Activated naive CD4-positive, alpha-beta T cell treated with anti-CD3 and anti-CD28 coated beads, Interleukin-2, amount 50 U/mL, for 72 hours (primary cell): Measurements from ENCODE around the gene COG3. TPM values are rescaled to one million over a fixed set of nuclear protein-coding genes. Genes with fewer than 3 reads are reported as not detected.
"Not testable (repeated sequence)": the region's sequence is repeated elsewhere in the genome, so short reads cannot be mapped to it uniquely, and the experiment has no call there.

Experiments used
- ATAC-seq, 2 donors: fragments of 150-1000 bp; cut with Tn5 transposase; 2 replicates each; pipeline ENCODE4 v1.10.0; 2021; ENCODE audit warnings: mild to moderate bottlenecking in 2 of 2, moderate library complexity in 2 of 2
- DNase-seq, 2 donors: peaks; one replicate each; pipeline ENCODE4 v3.0.0; 2021 to 2022; ENCODE audit warnings: low spot score in 2 of 2
- H3K27ac Mint-ChIP-seq, 2 donors: one replicate each; pipeline ENCODE4 v1.8.0; 2022; ENCODE audit warnings: mild to moderate bottlenecking in 2 of 2, mixed read lengths in 2 of 2
- H3K36me3 Mint-ChIP-seq, 2 donors: one replicate each; pipeline ENCODE4 v1.8.0; 2022; ENCODE audit warnings: mixed read lengths in 2 of 2
- H3K9me3 Mint-ChIP-seq, 2 donors: one replicate each; pipeline ENCODE4 v1.8.0; 2022; ENCODE audit warnings: mixed read lengths in 2 of 2
- total RNA-seq, 2 donors: library from RNA; stranded (reverse); gene quantifications; one replicate each; pipeline ENCODE4 v1.2.3, GENCODE V29; 2022

The COG3 gene
- 10 to 100 TPM; 18.6 to 20.6 TPM for total RNA-seq

DNA sequence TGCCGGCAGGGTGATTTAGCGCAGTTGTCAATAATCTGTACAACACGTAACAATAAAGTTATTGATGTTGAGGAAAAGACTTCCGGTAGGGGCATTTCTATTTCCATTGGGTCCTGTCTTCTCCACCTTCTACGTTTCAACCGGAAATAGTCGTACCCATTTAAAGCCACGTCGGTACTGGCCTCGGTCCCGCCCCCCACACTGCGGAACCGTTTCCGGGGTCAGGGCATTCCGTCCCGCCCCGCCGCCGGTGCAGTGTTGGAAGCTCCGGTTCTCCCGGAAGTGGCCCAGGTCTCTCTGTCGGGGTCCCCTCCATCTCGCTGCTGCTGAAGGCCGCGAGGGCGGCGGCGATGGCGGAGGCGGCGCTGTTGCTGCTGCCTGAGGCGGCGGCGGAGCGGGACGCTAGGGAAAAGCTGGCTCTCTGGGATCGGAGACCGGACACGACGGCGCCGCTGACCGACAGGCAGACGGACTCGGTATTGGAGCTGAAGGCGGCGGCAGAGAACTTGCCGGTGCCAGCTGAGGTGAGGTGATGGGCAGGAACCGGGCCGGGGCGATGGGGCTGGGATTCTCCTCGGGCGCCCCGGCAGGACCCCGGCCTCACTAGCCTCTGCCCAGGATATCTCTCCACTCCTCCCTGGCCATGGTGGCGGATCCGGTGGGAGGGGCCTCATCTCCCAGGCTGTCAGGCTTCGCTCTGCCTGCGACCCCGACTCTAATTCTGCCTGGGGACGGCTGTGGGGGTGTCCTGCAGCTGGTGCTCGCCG is at the start of gene COG3:
Gene COG3, plus strand, starts transcription at position 253 of the 767 bp plus-strand sequence. Its CDS starts 98 bp downstream, at position 351.
- H3K9me3 Mint-ChIP-seq = no peaks in the 10 kb centered on the region

GRCh38 chr13:45415112-45415511 is 49.6 kb upstream of the COG3 start:
- Mint-ChIP-seq H3K9me3 (no peaks in the 10 kb centered on the region), H3K36me3 (peaks cover 0 to 6% of the 10 kb centered on the region in 2 donors), H3K27ac (no peak overlapping the region)
- DNase-seq (no peak), ATAC-seq (no peak)

More for the DNA sequence above, at the start of gene COG3:
- Mint-ChIP-seq H3K36me3 (peaks cover 17 to 22% of the 10 kb centered on the region in 2 donors), H3K27ac (peak within 1 kb of the TSS; percentile 91 to 98)
- ATAC-seq (peak; percentile 99 to 100), DNase-seq (peak; percentile 92)

DNA sequence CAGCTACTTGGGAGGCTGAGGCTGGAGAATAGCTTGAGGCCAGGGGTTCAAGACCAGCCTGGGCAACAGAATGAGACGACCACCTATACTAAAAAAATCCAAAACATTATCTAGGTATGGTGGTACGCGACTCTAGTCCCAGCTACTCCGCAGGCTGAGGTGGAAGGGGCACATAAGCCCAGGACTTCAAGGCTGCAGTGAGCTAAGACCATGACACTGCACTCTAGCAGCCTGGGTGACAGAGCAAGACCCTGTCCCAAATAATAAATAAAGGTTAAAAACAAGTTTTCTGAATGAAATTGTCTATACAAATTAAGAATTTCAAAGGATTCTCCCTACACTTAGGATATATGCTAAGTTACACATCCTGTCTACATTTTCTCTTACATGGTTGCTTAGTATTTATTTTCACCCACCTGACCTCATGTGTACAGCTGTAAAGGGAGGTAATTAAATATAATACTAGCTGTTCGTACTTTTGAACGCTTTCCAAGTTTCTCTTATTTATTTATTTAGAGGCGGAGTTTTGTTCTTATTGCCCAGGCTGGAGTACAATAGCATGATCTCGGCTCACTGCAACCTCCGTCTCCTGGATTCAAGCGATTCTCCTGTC is 48.1 kb upstream of the COG3 start:
- no peak for DNase-seq
- Mint-ChIP-seq H3K36me3 (peaks cover 0 to 6% of the 10 kb centered on the region in 2 donors), H3K27ac (peak overlapping the region; percentile 89 to 94), H3K9me3 (no peaks in the 10 kb centered on the region)
- ATAC-seq = no peak

- peak; percentile 83 to 88 for DNase-seq
- peak; percentile 90 to 92 for ATAC-seq
- Mint-ChIP-seq H3K36me3 (peaks cover 0 to 6% of the 10 kb centered on the region in 2 donors), H3K9me3 (no peaks in the 10 kb centered on the region), H3K27ac (peak within 1 kb of the TSS; percentile 89 to 94)
These were observed 46.8 kb upstream of the COG3 start, which contains the start of gene SLC25A30 for GRCh38 chr13:45417790-45418534. Gene SLC25A30, minus strand, starts transcription at chr13:45418373. Its CDS starts 6,948 bp downstream, at chr13:45411425.

DNA sequence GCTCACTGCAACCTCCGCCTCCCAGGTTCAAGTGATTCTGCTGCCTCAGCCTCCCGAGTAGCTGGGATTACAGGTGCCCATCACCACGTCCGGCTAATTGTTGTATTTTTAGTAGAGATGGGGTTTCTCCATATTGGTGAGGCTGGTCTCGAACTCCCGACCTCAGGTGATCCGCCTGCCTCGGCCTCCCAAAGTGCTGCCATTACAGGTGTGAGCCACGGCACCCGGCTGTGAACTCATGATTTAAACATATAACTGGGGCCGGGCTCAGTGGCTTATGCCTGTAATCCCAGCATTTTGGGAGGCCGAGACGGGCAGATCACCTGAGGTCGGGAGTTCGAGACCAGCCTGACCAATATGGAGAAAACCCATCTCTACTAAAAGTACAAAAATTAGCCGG is 45.4 kb upstream of the COG3 start:
- not testable (repeated sequence) for H3K36me3 Mint-ChIP-seq, H3K9me3 Mint-ChIP-seq, DNase-seq, H3K27ac Mint-ChIP-seq, ATAC-seq

GRCh38 chr13:45419945-45420344 is 44.8 kb upstream of the COG3 start:
- DNase-seq = no peak
- Mint-ChIP-seq H3K27ac (peak overlapping the region in 1 of 2 donors; percentile 24), H3K9me3 (no peaks in the 10 kb centered on the region)

GRCh38 chr13:45422731-45423292 is 41.9 kb upstream of the COG3 start:
- H3K36me3 Mint-ChIP-seq = no peaks in the 10 kb centered on the region
- no peaks in the 10 kb centered on the region for H3K9me3 Mint-ChIP-seq
- ATAC-seq (peak; percentile 19 to 20), DNase-seq (peak in 1 of 2 donors; percentile 13)
- H3K27ac Mint-ChIP-seq = no peak overlapping the region

More at GRCh38 chr13:45419945-45420344, 44.8 kb upstream of the COG3 start:
- H3K36me3 Mint-ChIP-seq = peaks cover 0 to 6% of the 10 kb centered on the region in 2 donors
- ATAC-seq = no peak

DNA sequence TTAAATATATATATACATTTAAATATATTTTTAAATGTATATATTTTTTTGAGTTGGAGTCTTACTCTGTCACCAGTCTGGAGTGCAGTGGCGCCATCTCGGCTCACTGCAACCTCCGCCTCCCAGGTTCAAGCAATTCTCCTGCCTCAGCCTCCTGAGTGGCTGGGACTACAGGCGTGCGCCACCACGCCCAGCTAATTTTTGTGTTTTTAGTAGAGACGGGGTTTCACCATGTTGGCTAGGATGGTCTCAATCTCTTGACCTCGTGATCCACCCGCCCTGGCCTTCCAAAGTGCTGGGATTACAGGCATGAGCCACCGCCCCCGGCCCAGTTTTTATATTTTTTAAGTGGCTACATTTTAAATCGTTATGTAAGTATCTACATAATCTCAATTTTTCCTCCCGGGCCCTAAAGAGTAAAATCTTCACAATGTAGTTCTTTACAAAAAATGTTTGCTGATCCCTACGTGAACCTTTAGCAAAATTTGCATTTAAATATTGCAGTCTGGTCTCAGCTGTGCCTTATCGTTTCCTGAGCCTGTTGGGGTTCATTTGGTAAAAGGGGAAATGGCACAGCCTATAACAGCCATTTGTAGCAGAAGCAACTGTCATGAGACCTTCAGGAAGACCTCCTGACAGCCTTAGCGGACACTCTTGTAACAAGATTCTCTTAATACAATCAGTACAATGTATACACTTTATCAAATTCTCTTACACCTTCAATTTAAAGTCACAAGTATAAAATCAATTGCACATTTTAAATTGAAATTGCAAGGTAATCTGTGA is 38.5 kb upstream of the COG3 start:
- not testable (repeated sequence) for DNase-seq, H3K9me3 Mint-ChIP-seq, H3K27ac Mint-ChIP-seq, H3K36me3 Mint-ChIP-seq
- peak in 1 of 2 donors; percentile 27 for ATAC-seq

DNA sequence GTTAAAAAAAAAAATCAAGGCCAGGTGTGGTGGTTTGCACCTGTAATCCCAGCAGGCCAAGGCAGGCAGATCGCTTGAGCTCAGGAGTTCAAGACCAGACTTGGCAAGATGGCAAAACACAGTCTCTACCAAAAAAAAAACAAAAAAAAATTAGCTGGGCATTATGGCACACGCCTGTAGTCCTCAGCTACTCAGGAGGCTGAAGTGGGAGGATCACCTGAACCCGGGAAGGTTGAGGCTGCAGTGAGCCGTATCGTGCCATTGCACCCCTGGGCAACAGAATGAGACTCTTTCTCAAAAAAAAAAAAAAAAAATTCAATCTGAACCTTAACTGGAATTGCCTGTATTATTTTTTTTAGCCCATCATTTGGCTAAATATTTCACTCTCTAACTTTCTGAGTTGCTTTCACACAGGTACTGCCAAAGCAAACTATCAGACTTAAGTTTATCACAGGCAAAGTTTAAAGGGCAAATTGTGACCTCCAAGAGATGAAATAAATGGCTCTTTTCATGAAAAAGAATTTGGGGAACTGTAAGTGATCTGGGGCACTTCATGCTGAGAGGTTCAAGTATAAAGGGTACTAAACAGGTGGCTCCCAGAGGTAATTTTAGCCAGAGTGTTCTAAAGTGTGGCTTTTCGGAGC is 31.9 kb upstream of the COG3 start:
- no peak overlapping the region for H3K27ac Mint-ChIP-seq
- H3K36me3 Mint-ChIP-seq = no peaks in the 10 kb centered on the region
- ATAC-seq (no peak), DNase-seq (no peak)
- no peaks in the 10 kb centered on the region for H3K9me3 Mint-ChIP-seq

DNA sequence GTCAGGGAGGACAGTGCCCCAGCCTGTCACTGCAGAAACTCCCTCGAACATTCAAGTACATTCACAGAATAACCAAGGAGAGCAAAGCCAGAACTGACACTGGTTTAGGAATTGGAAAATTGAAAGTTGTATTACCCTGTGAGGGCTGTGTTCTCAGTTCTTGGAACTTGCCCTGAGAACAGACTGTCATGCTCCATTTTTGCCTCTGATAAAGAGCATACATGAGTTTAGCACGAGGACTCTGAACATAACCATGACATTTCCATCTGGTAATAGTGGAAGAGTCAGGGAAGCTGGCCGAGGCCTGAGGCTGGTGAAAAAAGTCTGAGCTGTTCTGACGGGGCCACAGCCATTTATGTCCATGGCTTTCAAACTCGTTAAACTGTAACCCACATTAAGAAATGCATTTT is 31.4 kb upstream of the COG3 start:
- ATAC-seq = no peak
- H3K36me3 Mint-ChIP-seq = no peaks in the 10 kb centered on the region
- no peak overlapping the region for H3K27ac Mint-ChIP-seq
- H3K9me3 Mint-ChIP-seq = no peaks in the 10 kb centered on the region
- no peak for DNase-seq

DNA sequence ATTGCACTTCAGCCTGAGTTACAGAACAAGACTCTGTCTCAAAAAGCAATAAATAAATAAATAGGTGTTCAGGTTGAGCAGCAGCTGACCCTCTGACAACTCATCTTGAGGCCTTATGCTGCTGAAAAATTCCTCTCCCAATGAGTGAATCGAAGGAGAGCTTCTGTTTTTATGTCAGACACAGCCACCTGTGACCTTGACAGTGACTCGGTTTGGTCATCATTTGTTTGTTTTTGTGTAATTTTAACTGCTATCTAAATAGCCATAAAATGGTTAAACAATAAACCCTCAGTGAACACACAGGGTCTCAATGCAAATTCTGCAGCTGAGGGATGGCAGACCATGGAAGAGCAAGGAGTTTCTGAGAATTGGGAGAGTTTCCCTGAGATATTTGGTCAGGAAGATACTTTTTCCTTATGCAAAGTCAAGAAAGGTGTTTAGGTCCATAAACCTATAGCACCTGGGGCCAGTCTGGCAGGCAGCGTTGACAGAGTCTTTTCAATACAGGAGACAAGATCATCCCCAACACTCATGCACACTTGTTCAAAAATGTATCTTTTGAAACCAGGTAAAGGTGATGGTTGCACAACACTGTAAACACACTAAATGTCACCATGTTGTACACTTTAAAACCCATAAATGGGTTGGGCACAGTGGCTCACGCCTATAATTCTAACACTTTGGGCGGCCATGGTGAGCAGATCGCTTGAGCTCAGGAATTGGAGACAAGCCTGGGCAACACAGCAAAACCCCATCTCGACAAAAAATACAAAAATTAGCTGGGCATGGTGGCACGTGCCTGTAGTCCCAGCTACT is 30.0 kb upstream of the COG3 start:
- no peaks in the 10 kb centered on the region for H3K36me3 Mint-ChIP-seq
- H3K9me3 Mint-ChIP-seq = no peaks in the 10 kb centered on the region
- no peak overlapping the region for H3K27ac Mint-ChIP-seq
- no peak for DNase-seq
- no peak for ATAC-seq

DNA sequence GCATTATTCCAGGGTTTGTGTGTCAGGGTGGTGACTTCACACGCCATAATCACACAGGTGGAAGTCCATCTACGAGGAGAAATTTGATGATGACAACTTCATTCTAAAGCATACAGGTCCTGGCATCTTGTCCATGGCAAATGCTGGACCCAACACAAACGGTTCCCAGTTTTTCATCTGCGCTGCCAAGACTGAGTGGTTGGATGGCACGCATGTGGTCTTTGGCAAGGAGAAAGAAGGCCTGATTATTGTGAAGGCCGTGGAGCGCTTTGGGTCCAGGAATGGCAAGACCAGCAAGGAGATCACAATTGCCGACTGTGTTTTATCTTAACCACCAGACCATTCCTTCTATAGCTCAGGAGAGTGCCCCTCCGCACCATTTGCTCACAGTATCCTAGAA is 28.4 kb upstream of the COG3 start:
- Mint-ChIP-seq H3K27ac (no peak overlapping the region), H3K9me3 (no peaks in the 10 kb centered on the region), H3K36me3 (no peaks in the 10 kb centered on the region)
- ATAC-seq (no peak), DNase-seq (no peak)

DNA sequence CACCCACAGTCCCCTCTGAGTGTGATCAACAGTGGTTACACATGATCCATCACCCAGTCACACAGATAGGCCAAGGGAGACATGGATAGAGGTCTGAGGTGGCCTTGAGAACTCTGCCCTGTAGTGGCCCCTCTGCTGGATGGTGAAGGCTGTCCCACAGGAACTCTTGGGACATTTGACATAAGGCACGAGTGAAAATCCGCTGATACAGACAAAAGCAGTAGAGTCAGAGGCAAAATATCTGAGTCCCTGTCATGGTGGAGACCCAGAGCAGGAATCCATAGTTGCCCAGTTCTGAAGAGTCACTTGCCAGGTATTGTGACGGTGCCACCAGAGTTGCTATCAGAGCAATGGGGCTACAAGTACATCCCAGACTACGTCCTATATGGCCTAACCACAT is 27.8 kb upstream of the COG3 start:
- no peaks in the 10 kb centered on the region for H3K36me3 Mint-ChIP-seq

DNA sequence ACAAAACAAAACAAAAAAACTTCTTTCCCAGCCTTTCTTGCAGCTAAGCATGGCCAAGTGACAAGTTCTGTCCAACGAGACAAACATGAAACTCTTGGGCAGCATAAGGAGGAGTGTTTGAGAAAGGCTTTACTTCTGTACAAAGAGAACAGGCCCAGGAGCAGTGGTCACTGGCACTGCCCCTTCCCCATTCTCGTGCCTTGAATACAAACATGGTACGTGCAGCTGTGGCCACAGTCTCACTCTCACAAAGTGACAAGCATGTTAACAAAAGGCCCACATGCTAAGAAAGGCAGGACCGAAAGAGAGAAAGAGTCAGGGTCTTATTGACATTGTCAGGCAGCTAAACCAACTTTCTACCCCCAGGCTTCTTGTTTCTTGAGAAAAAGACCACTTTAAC is 26.8 kb upstream of the COG3 start:
- Mint-ChIP-seq H3K27ac (no peak overlapping the region), H3K9me3 (no peaks in the 10 kb centered on the region), H3K36me3 (no peaks in the 10 kb centered on the region)
- DNase-seq (no peak), ATAC-seq (no peak)

More for the DNA sequence above, 27.8 kb upstream of the COG3 start:
- Mint-ChIP-seq H3K9me3 (no peaks in the 10 kb centered on the region), H3K27ac (no peak overlapping the region)
- no peak for ATAC-seq
- DNase-seq = no peak

GRCh38 chr13:45439008-45439407 is 25.7 kb upstream of the COG3 start:
- Mint-ChIP-seq H3K27ac (no peak overlapping the region), H3K36me3 (no peaks in the 10 kb centered on the region), H3K9me3 (no peaks in the 10 kb centered on the region)
- ATAC-seq (no peak), DNase-seq (no peak)
